T-helper 1 cell (primary cell): ENCODE measurements around the gene ALKBH6.

Source experiments
- DNase-seq, 5 donors: peaks; one replicate each; pipeline ENCODE4 v3.0.0-alpha.2; 2012 to 2020

Gene ALKBH6

DNA sequence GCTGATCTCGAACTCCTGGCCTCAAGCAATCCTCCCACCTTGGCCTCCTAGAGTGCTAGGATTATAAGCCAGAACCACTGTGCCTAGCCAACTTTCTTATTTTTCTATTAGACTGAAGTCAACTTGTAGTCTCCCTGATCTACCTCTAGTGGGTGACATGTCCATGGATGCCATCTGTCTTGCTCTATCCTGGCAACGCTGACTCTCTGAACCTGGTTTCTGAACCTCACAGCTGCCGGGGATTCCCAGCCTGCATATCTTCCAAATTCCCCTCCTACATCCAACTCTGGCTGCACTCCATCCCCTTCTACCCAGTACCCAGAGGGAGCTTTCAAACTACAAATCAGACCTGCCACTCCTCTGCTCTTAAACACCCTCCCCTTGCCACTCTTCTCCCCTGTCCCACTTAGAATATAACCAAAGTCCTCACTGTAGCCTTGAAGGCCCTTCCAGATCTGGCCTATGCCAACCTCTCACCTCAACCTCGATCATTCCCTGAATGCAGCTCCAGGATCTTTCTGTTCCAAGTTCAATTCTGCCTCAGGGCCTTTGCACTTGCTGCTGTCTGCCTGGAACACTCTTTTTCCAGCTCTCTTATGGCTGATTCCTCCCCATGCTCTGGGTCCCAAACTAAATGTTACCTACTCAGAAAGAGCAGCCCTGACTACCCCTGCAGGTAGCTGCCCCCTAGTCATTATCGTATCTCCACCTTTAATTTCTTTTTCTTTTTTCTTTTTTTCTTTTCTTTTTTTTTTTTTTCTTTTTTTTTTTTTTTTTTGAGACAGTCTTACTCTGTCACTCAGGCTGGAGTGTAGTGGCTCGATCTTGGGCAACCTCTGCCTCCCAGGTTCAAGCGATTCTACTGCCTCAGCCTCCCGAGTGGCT, 16.5 kb upstream of the ALKBH6 start:
- no peak for DNase-seq

- DNase-seq: no peak
Measured at GRCh38 chr19:36028313-36029041, 14.5 kb upstream of the ALKBH6 start.

- no peak for DNase-seq
Measured at GRCh38 chr19:36027696-36028095, 13.7 kb upstream of the ALKBH6 start.

GRCh38 chr19:36026091-36026876, 12.3 kb upstream of the ALKBH6 start:
- no peak for DNase-seq

- no peak for DNase-seq
Measured at GRCh38 chr19:36025541-36025940, 11.5 kb upstream of the ALKBH6 start.

DNA sequence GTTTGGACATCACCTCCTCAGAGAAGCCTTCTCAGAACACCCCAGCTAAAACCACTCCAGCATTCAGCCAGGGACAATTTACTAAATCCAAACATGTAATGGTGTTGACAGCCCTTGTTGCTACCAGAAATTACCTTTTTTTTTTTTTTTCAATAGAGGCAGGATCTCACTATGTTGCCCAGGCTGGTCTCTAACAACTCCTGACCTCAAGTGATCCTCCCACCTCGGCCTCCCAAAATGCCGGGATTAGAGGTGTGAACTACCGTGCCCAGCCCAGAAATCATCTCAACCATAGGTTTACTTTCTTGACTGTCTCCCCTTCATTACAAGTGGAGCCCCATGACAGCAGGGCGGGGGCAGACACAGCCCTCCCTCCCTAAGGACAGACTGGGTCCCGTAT, 9.4 kb upstream of the ALKBH6 start:
- DNase-seq: no peak

GRCh38 chr19:36019061-36019670, 5.2 kb upstream of the ALKBH6 start:
- no peak for DNase-seq

DNA sequence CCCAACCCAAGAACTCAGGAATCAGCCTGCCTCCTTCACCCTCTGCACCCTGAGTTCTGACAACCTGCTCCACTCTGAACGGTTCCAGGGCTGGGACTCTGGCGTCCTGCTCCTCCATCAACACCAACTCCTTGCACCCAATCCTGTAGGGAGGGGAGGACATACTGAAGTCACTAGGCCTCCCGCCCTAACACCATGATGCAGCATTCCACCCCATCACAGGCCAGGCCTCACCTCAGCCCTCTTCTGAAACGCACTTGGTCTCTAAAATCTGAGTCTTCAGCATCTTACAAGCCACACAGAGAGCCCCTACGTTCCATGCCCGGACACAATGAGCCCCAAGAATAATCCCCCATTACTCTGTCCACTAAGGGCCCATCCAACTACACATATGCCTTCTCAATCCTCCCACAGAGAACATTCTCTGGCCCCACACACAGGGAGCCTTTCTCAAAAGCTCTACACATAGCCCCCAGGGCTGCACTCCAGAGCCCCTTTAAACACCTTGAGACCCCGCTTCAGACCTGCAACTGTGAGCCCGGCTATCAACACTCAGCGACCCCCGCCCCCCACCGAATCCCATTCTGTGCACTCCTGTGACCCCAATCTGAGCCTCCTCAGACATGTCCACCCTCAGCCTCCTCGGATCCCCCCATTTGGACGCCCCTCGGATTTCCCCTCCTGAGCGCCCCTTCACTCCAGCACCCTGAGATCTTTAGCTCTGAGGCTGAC, 567 bp downstream of the ALKBH6 start:
- no peak for DNase-seq

DNA sequence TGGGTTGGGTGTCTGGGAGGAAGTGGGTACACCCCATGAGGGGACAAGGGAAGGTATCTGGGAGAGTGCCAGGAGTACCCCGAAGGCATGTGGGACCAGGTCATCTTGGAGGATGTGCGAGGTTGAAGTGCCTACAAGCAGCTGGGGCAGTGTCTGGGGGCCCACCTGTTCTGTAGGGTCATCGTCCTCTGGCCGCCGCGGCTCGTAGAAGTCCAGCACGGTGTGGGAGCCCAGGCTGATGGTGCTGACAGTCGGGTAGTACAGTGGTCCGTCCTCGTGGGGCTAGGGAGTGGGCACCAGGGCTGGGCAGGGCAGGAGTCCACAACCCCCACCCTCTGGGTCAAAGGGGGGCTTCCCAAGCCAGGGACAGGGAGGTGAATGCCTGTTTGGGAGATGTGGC, 3.6 kb downstream of the ALKBH6 start:
- DNase-seq: no peak

DNA sequence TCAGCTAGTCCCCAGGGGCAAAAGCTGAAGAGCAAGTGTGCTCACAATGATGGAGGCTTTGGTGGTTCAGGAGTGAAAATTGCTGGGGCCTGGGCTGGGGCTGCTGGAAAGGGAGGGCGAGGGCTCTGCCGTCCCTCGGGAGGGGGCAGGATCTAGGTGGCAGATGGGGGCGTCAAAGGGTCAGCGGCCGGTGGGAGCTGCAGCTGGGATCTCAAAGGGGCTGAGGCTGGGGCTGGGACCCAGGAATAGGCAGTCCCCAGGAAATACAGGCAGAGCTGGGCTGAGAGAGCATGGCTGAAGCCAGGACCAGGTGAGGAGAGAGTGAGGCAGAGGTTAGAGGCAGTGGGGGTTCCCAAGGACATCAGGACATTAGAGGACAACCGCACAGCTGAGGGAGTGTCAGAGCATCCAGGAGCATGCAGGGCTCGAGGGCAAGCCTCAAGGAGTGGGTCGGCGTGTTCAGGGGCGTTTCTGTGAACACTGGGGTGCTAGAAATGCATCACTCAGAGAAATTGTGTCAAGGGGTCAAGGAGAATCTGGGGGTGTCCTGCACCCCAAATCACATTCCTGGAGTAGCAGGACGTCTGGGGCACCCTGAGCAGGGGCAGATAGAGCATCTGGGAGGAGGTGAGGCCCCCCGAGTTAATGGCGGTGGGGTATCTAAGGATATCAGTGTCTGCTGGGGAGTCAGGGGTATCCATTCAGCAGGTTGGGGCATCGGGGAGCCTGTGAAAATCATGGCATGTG, 4.2 kb downstream of the ALKBH6 start:
- no peak for DNase-seq

GRCh38 chr19:36009220-36009619, 4.8 kb downstream of the ALKBH6 start:
- DNase-seq: peak in 3 of 5 donors; percentile 29 to 51 (median 36)

- no peak for DNase-seq
Measured at GRCh38 chr19:36008336-36008978, 5.6 kb downstream of the ALKBH6 start, which contains the start of gene SYNE4. Gene SYNE4, minus strand, starts transcription at chr19:36008813. Its CDS starts 132 bp downstream, at chr19:36008681.

- DNase-seq: no peak
Measured at GRCh38 chr19:36006955-36007354, 7.1 kb downstream of the ALKBH6 start.

GRCh38 chr19:36003284-36003683, 10.7 kb downstream of the ALKBH6 start:
- DNase-seq: no peak

- no peak for DNase-seq
Measured at GRCh38 chr19:36001605-36002004, 12.4 kb downstream of the ALKBH6 start.

DNA sequence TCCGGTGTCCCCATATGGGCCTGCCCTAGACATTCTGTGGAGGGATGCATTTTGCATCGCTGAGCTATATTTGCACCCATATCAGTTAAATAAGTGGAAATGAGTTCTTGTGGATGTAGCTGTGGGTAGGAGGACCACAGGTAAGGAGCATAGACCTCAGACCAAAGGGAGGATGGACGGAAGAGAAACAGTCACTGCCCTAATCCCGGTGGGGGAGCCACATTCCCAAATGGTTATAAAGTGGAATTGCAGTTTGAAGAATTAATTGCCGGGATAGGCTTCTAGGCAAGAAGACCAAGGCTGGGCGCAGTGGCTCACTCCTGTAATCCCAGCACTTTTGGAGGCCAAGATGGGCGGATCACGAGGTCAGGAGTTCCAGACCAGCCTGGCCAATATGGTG, 17.2 kb downstream of the ALKBH6 start:
- no peak for DNase-seq

DNA sequence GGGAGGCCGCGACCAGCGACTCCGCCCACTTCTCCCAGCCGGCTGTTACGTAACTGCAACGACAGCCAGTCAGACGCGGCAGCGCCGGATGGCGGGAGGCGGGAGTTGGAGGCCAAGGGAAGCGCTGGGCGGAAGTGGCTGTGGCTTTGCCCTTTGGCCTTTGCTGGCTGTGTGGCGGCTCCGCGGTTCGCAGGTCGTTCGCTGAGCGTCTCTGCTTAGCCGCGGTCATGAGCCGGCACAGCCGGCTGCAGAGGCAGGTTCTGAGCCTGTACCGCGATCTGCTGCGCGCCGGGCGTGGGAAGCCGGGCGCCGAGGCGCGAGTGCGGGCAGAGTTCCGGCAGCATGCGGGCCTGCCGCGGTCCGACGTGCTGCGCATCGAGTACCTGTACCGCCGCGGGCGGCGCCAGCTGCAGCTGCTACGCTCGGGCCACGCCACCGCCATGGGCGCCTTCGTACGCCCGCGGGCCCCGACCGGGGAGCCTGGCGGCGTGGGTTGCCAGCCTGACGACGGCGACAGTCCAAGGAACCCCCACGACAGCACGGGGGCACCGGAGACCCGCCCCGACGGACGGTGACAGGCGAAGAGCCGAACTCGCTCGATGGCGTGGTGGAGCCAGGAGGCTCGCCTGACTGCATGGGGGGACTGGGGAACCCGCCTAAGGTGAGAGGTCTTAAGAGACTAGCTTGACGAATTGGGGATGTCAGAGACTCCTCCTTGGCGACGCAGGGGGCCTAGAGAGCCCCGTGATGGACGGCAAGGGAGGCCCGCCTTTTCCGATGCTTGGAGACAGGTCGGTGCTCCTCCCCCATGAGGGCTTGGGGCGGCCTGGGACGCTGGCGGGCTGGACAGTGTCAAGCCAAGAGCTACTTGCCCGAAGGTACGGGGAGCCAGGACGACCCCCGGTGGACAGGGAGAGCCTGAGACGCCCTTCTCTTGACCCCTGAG, 18.7 kb downstream of the ALKBH6 start, which contains the start of gene SDHAF1:
Gene SDHAF1 (plus strand): TSS at position 141 of the 946 bp plus-strand sequence. CDS start 87 bp downstream, at position 228.
- DNase-seq: peak; percentile 81 to 95 (median 87)

GRCh38 chr19:35993923-35994598, 20.0 kb downstream of the ALKBH6 start:
- no peak for DNase-seq
